GM18520 (cell line): ENCODE data around the gene MEF2B.
"Not testable (repeated sequence)": the region's sequence is repeated elsewhere in the genome, so short reads cannot be mapped to it uniquely, and the experiment has no call there.

Experiments
- ATAC-seq: cut with Tn5 transposase; IDR thresholded peaks from one replicate; pipeline ENCODE4 v1.9.1; 2021; ENCODE audit not compliant: unreplicated experiment

The MEF2B gene

DNA sequence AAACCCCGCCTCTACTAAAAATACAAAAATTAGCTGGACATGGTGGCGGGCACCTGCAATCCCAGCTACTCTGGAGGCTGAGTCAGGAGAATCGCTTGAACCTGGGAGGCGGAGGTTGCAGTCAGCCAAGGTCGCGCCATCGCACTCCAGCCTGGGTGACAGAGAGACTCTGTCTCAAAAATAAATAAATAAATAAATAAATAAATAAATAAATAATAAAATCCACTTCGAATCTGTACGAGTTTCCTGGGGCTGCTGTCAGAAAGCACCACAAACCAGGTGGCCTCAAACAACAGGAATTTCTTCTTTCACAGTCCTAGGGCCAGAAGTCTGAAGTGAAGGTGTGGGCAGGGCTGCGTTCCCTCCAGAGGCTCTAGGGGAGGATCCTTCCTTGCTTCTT, 67.5 kb downstream of the MEF2B start:
- ATAC-seq, result not testable (repeated sequence)

DNA sequence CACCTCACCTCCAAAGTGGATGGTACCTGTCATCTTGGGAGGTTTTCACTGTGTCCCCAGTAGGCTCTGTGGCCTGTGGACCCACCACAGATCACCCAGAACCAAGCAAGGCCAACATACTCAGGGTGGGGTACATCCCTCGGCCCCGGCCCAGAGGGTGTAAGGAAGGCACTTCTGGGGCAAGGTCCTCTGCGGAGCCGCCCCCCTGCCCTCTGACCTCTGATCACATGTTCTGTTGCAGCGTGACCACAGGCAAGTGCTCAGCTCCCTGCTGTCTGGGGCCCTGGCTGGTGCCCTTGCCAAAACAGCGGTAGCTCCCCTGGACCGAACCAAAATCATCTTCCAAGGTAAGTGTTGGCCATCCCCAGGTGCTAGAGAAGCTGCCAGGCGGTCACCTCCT, 68.5 kb downstream of the MEF2B start:
- no peak for ATAC-seq

DNA sequence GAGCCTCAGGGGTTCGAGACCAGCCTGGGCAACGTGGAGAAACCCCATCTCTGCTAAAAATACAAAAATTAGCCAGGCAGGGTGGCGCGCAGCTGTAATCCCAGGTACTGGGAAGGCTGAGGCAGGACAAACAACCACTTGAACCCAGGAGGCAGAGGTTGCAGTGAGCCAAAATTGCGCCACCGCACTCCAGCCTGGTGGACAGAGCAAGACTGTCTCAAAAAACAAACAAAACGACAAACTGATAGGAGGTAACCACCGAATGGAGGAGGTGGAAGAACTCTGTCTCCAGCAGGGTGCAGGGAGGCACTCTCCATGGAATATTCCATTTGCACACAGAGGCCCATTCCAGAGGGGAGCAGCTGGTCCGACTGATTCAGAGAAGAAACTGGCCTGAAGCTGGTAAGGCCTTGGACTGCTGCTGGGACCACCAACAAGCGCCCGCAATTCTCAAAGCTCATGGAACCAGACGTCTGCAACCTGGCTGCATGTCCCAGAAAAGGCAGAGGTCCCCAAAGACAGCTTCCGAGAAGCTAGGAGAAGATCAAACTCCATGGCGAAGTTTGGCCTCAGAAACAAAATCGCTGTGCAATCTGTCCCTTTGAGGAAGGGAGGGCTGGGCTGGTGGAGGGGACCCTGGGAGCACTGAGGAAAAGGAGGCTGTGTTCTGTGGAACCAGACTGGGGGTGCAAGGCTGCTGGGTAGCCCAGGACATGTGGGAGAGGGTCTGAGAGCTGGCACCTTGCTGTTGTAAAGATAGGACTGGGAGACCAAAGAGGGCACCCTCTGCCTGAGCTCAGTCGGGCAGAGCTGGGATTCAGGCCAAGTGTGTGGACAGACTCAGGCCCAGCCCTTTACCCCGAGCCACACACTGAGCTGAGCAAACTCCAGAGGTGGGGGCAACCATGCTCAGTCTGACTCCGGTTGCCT, 71.1 kb downstream of the MEF2B start:
- ATAC-seq, result no peak

DNA sequence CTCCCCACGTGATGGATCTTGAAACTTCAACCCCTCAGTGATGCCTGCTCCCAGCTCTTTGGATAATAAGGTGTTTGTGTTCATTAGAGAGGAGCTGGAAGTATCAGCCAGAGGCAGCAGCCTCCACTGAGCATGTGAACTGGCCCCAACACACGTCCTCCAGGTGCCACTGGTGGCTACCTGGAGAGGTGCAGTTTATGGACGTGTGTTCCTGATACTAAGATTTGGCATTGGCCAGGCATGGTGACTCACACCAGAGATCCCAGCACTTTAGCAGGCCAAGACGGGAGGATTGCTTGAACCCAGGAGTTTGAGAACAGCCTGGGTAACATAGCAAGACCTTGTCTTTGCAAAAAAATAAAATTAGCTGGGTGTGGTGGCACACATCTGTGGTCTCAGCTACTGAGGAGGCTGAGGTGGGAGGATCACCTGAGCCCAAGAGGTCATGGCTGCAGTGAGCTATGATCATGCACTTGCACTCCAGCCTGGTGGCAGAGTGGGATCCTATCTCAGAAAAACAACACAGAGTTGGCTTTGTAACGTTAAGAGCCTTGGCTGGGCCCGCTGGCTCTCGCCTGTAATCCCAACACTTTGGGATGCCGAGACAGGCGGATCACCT, 71.9 kb downstream of the MEF2B start:
- no peak for ATAC-seq

DNA sequence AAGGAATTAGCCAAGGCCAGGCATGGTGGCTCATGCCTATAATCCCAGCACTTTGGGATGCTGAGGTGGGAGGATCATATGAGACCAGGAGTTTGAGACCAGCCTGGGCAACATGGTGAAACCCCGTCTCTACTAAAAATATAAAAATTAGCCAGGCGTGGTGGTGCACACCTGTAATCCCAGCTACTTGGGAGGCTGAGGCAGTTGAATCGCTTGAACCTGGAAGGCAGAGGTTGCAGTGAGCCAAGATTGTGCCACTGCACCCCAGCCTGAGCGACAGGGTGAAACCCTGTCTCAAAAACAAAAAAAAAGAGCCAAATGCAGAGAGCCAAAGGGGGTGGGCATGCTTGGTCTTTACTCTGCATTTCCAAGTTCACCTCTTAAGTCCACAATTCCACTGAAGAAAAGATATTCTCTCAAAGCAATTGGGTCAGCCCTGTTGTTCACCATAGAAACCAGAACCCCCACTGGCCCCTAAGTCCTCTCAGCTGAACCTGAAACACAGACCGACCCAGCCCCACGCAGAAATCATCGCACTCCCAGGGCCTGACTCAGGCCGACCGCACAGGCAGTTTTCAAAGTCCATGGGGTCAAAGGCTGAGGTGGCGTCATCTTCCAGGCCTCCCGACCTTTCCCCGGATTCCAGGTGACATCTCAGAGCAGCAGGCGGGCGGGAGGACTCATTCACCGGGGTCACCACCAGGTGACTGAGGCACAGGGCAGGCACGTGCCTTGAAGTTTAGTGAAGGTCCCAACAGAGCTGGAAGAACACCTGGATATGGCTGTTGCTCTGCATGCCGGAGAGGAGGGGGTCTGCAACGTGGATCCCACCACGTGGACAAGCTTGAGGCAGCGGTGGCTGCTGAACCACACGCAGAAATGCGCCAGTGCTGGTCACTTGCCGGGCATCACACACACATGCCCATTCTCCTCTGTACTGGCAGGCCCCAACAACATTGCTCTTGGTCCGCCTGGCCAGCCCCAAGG, 73.1 kb downstream of the MEF2B start:
- ATAC-seq, result no peak

DNA sequence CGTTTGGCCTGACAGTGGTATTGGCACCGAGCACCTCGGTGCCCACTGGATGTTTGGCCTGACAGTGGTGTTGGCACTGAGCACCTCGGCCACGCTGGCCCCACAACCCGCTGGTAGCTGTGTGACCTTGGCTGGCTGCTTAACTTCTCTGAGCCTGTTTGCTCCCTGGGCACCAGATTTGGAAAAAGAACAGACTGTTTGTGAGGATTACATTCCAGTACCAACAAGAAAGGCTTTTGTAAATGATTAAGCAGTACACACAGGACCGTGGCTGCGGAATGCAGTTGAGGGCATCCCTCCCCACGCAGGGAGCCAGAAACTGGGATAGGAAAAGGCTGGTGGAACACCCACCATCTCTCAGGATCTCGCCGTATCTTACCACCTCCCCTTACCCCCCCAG, 74.4 kb downstream of the MEF2B start:
- ATAC-seq, result no peak
